HCT116 (cell line): ENCODE measurements around the gene PSME3IP1. TPM values are rescaled to one million over a fixed set of nuclear protein-coding genes. Genes with fewer than 3 reads are reported as not detected.

Experiments
- ATAC-seq: fragments of 200-7000 bp; cut with Tn5 transposase; 2 replicates; pipeline ENCODE4 v1.9.1; 2020; ENCODE audit warnings: mild to moderate bottlenecking, moderate library complexity
- BruUV-seq: library from RNA; stranded (reverse); fragments of 400-500 nt; replicated peaks from 2 replicates; lab custom pipeline; 2021; lab: Mats Ljungman, UMichigan
- CTCF ChIA-PET: fragments of 300-600 bp; sonication (Branson Sonifier 250); formaldehyde crosslinking; loops from one replicate; lab custom pipeline; 2021; ENCODE audit warnings: antibody characterized with exemption; lab: Charles Lee
- POLR2A ChIA-PET: fragments of 300-600, 350-600 bp; sonication (Branson Sonifier 250); formaldehyde crosslinking; loops from one replicate; lab custom pipeline; 2021; ENCODE audit warnings: antibody characterized with exemption; lab: Charles Lee
- RAD21 ChIA-PET, 2 experiments: fragments of 300-600 bp; sonication (Branson Sonifier 250); formaldehyde crosslinking; loops; one replicate each; lab custom pipeline; 2023; ENCODE audit warnings: low total read pairs in 2 of 2; ENCODE audit not compliant: uncharacterized antibody in 2 of 2, unreplicated experiment in 2 of 2, low non-redundant PET in 1 of 2; lab: Charles Lee
- DNase-seq: peaks from one replicate; pipeline ENCODE4 v3.0.0-alpha.2; 2010; ENCODE audit warnings: low read depth, low spot score
- H2AFZ ChIP-seq: fragments of 200-600 bp; shearing (Covaris generic), sonication (generic); 2 replicates; pipeline ENCODE4 v1.6.1; 2017; ENCODE audit warnings: low read depth, mixed run types, mixed read lengths, antibody characterized with exemption, low read length; ENCODE audit not compliant: poor library complexity, severe bottlenecking
- H3K27ac ChIP-seq: 2 replicates; pipeline ENCODE4 v1.5.1; 2012; ENCODE audit warnings: low read depth, low read length
- H3K27me3 ChIP-seq: fragments of 200-600 bp; sonication (generic); 2 replicates; pipeline ENCODE4 v1.6.1; 2016; ENCODE audit warnings: mixed run types, low read length, mixed read lengths; ENCODE audit not compliant: insufficient read depth
- H3K36me3 ChIP-seq, 2 experiments: fragments of 200-500 bp in 1 of 2; fragments of 200-600 bp in 1 of 2; sonication (Bioruptor generic) in 1 of 2; sonication (generic) in 1 of 2; 2 replicates each; pipeline versions ENCODE4 v1.5.1 to v1.6.1; 2014 to 2016; ENCODE audit warnings: low read length in 2 of 2, inconsistent platforms in 1 of 2, mixed read lengths in 1 of 2, mixed run types in 1 of 2; ENCODE audit not compliant: insufficient read depth in 2 of 2, control insufficient read depth in 1 of 2
- H3K4me1 ChIP-seq, 2 experiments: fragments of 200-600 bp in 1 of 2; sonication (generic) in 1 of 2; 2 replicates each; pipeline versions ENCODE4 v1.5.1 to v1.6.1; 2012 to 2017; ENCODE audit warnings: low read length in 2 of 2, inconsistent platforms in 1 of 2, mild to moderate bottlenecking in 1 of 2, mixed read lengths in 1 of 2, mixed run types in 1 of 2, moderate library complexity in 1 of 2; ENCODE audit not compliant: insufficient read depth in 2 of 2, control insufficient read depth in 1 of 2
- H3K4me2 ChIP-seq: fragments of 200-600 bp; sonication (generic); 2 replicates; pipeline ENCODE4 v1.6.1; 2017; ENCODE audit warnings: mixed run types, low read length, mixed read lengths
- H3K4me3 ChIP-seq, 2 experiments: fragments of 200-600 bp in 1 of 2; sonication (generic) in 1 of 2; replicated peaks in 1 of 2; 2 replicates each; pipeline ENCODE4 v1.5.1; 2011 to 2016; ENCODE audit warnings: low read length in 2 of 2, control low read depth in 1 of 2, low read depth in 1 of 2, mild to moderate bottlenecking in 1 of 2, mixed read lengths in 1 of 2, mixed run types in 1 of 2
- H3K79me2 ChIP-seq: fragments of 200-600 bp; sonication (generic); 2 replicates; pipeline ENCODE4 v1.6.1; 2017; ENCODE audit warnings: mild to moderate bottlenecking, mixed run types, low read length, moderate library complexity, mixed read lengths; ENCODE audit not compliant: insufficient read depth
- H3K9ac ChIP-seq: fragments of 200-600 bp; sonication (generic); 2 replicates; pipeline ENCODE4 v1.6.1; 2016; ENCODE audit warnings: low read length, mixed read lengths
- H3K9me2 ChIP-seq: fragments of 200-600 bp; sonication (generic), shearing (Covaris generic); 2 replicates; pipeline ENCODE4 v1.6.1; 2017; ENCODE audit warnings: mixed run types, mild to moderate bottlenecking, moderate library complexity; ENCODE audit not compliant: insufficient read depth
- H3K9me3 ChIP-seq, 2 experiments: fragments of 200-500 bp in 1 of 2; fragments of 200-600 bp in 1 of 2; sonication (Bioruptor generic) in 1 of 2; sonication (generic) in 1 of 2; 2 replicates each; pipeline ENCODE4 v1.6.1; 2014 to 2017; ENCODE audit warnings: low read length in 2 of 2, mixed read lengths in 2 of 2, inconsistent platforms in 1 of 2, low read depth in 1 of 2, mild to moderate bottlenecking in 1 of 2, mixed run types in 1 of 2, moderate library complexity in 1 of 2; ENCODE audit not compliant: control insufficient read depth in 1 of 2, insufficient read depth in 1 of 2
- H4K20me1 ChIP-seq: fragments of 200-600 bp; sonication (generic), shearing (Covaris generic); 2 replicates; pipeline ENCODE4 v1.6.1; 2017; ENCODE audit warnings: mixed run types, mild to moderate bottlenecking, moderate library complexity; ENCODE audit not compliant: insufficient read depth
- CEBPB ChIP-seq: IDR thresholded peaks from 2 replicates; pipeline ENCODE4 v1.6.1; 2012; ENCODE audit warnings: low read depth
- EGR1 ChIP-seq: IDR thresholded peaks from 2 replicates; pipeline ENCODE4 v1.6.1; 2012; ENCODE audit warnings: low read depth
- EZH2 ChIP-seq: fragments of 200-600 bp; sonication (generic); IDR thresholded peaks from 2 replicates; pipeline ENCODE4 v1.6.1; 2017; ENCODE audit warnings: antibody characterized with exemption, mixed run types
- EZH2phosphoT487 ChIP-seq: fragments of 200-600 bp; IDR thresholded peaks from 2 replicates; pipeline ENCODE4 v1.6.1; 2018; ENCODE audit warnings: antibody characterized with exemption, borderline replicate concordance
- JUND ChIP-seq: IDR thresholded peaks from 2 replicates; pipeline ENCODE4 v1.6.1; 2012
- POLR2A ChIP-seq: IDR thresholded peaks from 2 replicates; pipeline ENCODE4 v1.7.0; 2011; ENCODE audit warnings: borderline replicate concordance; ENCODE audit not compliant: insufficient read depth, insufficient read length; ENCODE audit errors: extremely low read depth
- POLR2AphosphoS5 ChIP-seq: IDR thresholded peaks from 2 replicates; pipeline ENCODE4 v1.6.1; 2011; ENCODE audit warnings: mild to moderate bottlenecking, low read depth, low read length, moderate library complexity
- RAD21 ChIP-seq: IDR thresholded peaks from 2 replicates; pipeline ENCODE4 v1.6.1; 2012; ENCODE audit warnings: low read depth, mild to moderate bottlenecking
- SIN3A ChIP-seq: IDR thresholded peaks from 2 replicates; pipeline ENCODE4 v1.6.1; 2012; ENCODE audit warnings: low read depth
- SP1 ChIP-seq: IDR thresholded peaks from 2 replicates; pipeline ENCODE4 v1.6.1; 2012; ENCODE audit warnings: low read depth
- TCF7L2 ChIP-seq: IDR thresholded peaks from 2 replicates; pipeline ENCODE4 v1.7.0; 2011; ENCODE audit warnings: borderline replicate concordance, inconsistent platforms; ENCODE audit not compliant: insufficient read depth, insufficient read length; ENCODE audit errors: extremely low read depth
- YY1 ChIP-seq: IDR thresholded peaks from 2 replicates; pipeline ENCODE4 v1.6.1; 2011; ENCODE audit warnings: low read length, low read depth, moderate library complexity, mild to moderate bottlenecking; ENCODE audit not compliant: insufficient replicate concordance; ENCODE audit errors: extremely low read depth
- ZFX ChIP-seq: fragments of 450-650 bp; IDR thresholded peaks from 2 replicates; pipeline ENCODE4 v1.6.1; 2017
- ZNF274 ChIP-seq: fragments of 200-500 bp; sonication (Bioruptor generic); IDR thresholded peaks from 2 replicates; pipeline ENCODE4 v1.6.1; 2014; ENCODE audit warnings: mild to moderate bottlenecking, low read depth, low read length, inconsistent platforms
- intact Hi-C: fragments of 100-400 bp; cut with micrococcal nuclease; formaldehyde crosslinking; loops from 2 replicates; pipeline ENCODE4 v1.10.0; 2022
- total RNA-seq: library from RNA; stranded (reverse); gene quantifications from one replicate; pipeline ENCODE4 v1.2.1, GENCODE V29; 2021; ENCODE audit not compliant: unreplicated experiment
- TF ChIP-seq, protein P1 (sequence below): IDR thresholded peaks from 2 replicates; pipeline ENCODE4 v1.6.1; 2011; ENCODE audit warnings: mild to moderate bottlenecking, low read length, moderate library complexity; ENCODE audit not compliant: insufficient replicate concordance; ENCODE audit errors: extremely low read depth
- TF ChIP-seq, protein P2 (sequence below): IDR thresholded peaks from 2 replicates; pipeline ENCODE4 v1.6.1; 2012; ENCODE audit warnings: low read depth
- TF ChIP-seq, protein P3 (sequence below): IDR thresholded peaks from 2 replicates; pipeline ENCODE4 v1.6.1; 2012

Gene PSME3IP1
- total RNA-seq, 1 experiment from 2014 or later, result 88.5 TPM

DNA sequence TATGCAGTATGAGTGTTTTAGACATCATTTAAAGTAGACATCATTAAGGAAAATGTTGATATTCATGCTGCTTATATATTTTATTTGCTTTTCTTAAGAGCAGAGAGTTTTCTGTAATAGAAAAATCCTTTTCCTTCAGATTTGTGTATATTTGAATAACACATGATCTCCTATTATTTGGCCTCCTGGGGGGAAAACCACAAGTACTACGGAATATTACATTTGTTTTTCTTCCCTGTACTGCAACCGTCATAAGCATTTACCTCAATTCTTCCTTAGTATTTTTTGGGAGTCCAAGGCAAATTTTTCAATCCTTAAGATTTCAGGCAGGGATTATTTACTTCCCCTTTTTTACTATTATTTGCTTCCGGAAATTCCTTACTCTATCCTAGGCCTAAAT is 6.3 kb upstream of the PSME3IP1 start:
- H3K27me3 ChIP-seq, result no peaks in the 10 kb centered on the region
- CTCF ChIA-PET, result no interaction called here
- H3K9ac ChIP-seq, result no peak overlapping the region
- POLR2A ChIA-PET, result no interaction called here
- H4K20me1 ChIP-seq, result no peaks in the 10 kb centered on the region
- H3K4me2 ChIP-seq, result no peak overlapping the region
- no peak overlapping the region for H3K4me3 ChIP-seq
- no peaks in the 10 kb centered on the region for H3K9me3 ChIP-seq
- RAD21 ChIA-PET, result no interaction called here
- intact Hi-C loops, result no loop called here
- H3K4me1 ChIP-seq, result peaks cover 27 to 34% of the 10 kb centered on the region in 2 experiments
- DNase-seq, result no peak
- no peak overlapping the region for H3K27ac ChIP-seq
- no peak for ATAC-seq
- BruUV-seq, result no TSS peak
- H3K79me2 ChIP-seq, result peaks cover 86% of the 10 kb centered on the region
- H2AFZ ChIP-seq, result no peak overlapping the region
- TF ChIP-seq EZH2, result no peak
- no peaks in the 10 kb centered on the region for H3K36me3 ChIP-seq
- H3K9me2 ChIP-seq, result no peaks in the 10 kb centered on the region

DNA sequence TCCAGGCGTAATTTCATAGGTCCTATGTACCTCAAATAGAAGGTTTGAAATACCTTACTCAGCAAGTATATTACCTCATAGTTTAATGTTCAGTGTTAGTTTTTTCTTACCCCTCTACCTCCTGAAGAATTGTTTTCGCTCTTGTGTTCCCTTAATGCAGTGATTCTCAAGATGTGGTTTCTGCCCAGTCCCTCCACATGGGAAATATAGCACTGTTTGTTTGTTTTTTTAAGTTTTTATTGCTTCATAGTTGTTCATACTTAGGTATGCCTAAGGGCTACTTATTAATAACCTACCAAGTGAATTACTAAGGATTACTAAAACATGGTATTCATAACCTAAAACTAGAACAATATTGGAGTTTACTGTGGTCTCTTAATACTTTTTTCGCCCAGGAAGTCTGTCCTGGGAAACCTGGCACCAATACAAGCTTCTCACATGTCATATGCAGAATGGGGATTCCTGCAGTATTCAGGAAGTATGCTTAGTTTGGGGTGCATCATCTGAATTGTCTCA is 5.3 kb upstream of the PSME3IP1 start:
- no peaks in the 10 kb centered on the region for H3K27me3 ChIP-seq
- H3K79me2 ChIP-seq, result peaks cover 83% of the 10 kb centered on the region
- no peaks in the 10 kb centered on the region for H4K20me1 ChIP-seq
- no peaks in the 10 kb centered on the region for H3K36me3 ChIP-seq
- DNase-seq, result no peak
- no peak overlapping the region for H3K9ac ChIP-seq
- H3K9me3 ChIP-seq, result no peaks in the 10 kb centered on the region
- peaks cover 27 to 34% of the 10 kb centered on the region in 2 experiments for H3K4me1 ChIP-seq
- no peak overlapping the region for H3K4me2 ChIP-seq
- ATAC-seq, result no peak
- intact Hi-C loops, result no loop called here
- no peak overlapping the region for H2AFZ ChIP-seq
- H3K27ac ChIP-seq, result no peak overlapping the region
- BruUV-seq, result no TSS peak
- RAD21 ChIA-PET, result no interaction called here
- no peak overlapping the region for H3K4me3 ChIP-seq
- TF ChIP-seq, protein P1, sequence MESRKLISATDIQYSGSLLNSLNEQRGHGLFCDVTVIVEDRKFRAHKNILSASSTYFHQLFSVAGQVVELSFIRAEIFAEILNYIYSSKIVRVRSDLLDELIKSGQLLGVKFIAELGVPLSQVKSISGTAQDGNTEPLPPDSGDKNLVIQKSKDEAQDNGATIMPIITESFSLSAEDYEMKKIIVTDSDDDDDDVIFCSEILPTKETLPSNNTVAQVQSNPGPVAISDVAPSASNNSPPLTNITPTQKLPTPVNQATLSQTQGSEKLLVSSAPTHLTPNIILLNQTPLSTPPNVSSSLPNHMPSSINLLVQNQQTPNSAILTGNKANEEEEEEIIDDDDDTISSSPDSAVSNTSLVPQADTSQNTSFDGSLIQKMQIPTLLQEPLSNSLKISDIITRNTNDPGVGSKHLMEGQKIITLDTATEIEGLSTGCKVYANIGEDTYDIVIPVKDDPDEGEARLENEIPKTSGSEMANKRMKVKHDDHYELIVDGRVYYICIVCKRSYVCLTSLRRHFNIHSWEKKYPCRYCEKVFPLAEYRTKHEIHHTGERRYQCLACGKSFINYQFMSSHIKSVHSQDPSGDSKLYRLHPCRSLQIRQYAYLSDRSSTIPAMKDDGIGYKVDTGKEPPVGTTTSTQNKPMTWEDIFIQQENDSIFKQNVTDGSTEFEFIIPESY, result no peak
- no peak for TF ChIP-seq SIN3A
- TF ChIP-seq EGR1, result no peak
- no peak for TF ChIP-seq RAD21
- no peak for TF ChIP-seq SP1
- TF ChIP-seq ZFX, result no peak
- TF ChIP-seq CEBPB, result no peak
- no peak for TF ChIP-seq POLR2A
- no peak for TF ChIP-seq YY1
- TF ChIP-seq, protein P2, sequence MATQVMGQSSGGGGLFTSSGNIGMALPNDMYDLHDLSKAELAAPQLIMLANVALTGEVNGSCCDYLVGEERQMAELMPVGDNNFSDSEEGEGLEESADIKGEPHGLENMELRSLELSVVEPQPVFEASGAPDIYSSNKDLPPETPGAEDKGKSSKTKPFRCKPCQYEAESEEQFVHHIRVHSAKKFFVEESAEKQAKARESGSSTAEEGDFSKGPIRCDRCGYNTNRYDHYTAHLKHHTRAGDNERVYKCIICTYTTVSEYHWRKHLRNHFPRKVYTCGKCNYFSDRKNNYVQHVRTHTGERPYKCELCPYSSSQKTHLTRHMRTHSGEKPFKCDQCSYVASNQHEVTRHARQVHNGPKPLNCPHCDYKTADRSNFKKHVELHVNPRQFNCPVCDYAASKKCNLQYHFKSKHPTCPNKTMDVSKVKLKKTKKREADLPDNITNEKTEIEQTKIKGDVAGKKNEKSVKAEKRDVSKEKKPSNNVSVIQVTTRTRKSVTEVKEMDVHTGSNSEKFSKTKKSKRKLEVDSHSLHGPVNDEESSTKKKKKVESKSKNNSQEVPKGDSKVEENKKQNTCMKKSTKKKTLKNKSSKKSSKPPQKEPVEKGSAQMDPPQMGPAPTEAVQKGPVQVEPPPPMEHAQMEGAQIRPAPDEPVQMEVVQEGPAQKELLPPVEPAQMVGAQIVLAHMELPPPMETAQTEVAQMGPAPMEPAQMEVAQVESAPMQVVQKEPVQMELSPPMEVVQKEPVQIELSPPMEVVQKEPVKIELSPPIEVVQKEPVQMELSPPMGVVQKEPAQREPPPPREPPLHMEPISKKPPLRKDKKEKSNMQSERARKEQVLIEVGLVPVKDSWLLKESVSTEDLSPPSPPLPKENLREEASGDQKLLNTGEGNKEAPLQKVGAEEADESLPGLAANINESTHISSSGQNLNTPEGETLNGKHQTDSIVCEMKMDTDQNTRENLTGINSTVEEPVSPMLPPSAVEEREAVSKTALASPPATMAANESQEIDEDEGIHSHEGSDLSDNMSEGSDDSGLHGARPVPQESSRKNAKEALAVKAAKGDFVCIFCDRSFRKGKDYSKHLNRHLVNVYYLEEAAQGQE, result no peak
- no peak for TF ChIP-seq ZNF274
- TF ChIP-seq POLR2AphosphoS5, result no peak
- no peak for TF ChIP-seq EZH2phosphoT487
- TF ChIP-seq, protein P3, sequence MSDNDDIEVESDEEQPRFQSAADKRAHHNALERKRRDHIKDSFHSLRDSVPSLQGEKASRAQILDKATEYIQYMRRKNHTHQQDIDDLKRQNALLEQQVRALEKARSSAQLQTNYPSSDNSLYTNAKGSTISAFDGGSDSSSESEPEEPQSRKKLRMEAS, result no peak
- no peak for TF ChIP-seq JUND
- no peak for TF ChIP-seq EZH2
- TF ChIP-seq TCF7L2, result no peak
- POLR2A ChIA-PET, result no interaction called here
- CTCF ChIA-PET, result no interaction called here
- no peaks in the 10 kb centered on the region for H3K9me2 ChIP-seq
